Activated CD4-positive, alpha-beta T cell treated with anti-CD3 and anti-CD28 coated beads, Interleukin-2, amount 50 U/mL, for 1 hour (primary cell): ENCODE measurements around the gene TRPV5.

Experiments used
- DNase-seq: peaks from one replicate; pipeline ENCODE4 v3.0.0-alpha.2; 2020

TRPV5 gene

DNA sequence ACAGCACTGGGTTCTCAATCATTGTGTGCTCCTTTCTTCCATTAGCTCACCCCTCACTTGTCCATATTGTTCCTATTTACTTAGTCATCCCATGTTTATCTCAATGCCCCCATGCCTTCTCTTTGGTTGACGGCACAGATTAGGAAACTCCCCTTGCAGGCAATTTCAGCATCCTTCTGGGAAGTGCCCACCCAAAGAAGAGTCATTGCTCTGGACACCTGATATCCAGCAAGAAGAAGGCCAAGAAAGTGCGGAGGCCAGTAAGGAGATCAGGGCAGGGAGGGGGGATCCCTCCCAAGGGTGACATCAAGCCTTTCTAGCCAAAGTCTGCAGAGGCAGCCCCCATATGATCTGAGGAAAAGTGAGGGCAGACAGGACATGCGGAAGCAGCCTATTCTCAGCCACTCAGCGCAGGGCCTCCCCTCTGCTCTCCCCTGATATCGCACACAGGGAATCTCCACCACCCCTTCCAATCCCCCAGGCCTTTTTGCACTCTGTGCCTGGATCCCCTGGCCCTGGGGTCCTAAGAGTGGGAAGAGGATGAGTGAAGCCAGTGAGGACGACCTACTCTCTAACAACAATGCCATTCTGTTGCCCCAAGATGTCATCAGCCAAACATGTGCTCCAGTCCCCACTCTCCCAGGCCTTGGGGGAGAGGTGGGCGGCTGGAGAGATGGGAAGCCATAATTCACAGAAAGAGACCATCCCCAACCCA is 49.8 kb downstream of the TRPV5 start:
- DNase-seq, result no peak

GRCh38 chr7:142883145-142883544 is 50.4 kb downstream of the TRPV5 start:
- no peak for DNase-seq

DNA sequence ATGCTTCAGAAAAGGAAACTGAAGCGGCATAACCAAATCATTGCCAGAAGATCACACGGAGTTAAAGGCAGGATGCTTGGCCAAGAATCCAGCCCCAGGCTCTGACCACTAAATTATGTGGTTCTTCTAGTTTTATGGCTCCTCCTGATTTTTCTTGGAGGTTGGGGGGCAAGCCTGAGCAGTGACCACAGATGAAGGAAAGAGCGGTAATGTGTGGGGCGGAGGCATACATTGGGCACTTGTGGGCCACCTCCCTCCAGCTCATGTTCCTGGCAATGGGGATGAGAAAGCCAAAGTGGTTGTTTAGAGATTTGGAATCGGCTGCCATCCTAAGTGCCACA is 51.2 kb downstream of the TRPV5 start:
- no peak for DNase-seq

DNA sequence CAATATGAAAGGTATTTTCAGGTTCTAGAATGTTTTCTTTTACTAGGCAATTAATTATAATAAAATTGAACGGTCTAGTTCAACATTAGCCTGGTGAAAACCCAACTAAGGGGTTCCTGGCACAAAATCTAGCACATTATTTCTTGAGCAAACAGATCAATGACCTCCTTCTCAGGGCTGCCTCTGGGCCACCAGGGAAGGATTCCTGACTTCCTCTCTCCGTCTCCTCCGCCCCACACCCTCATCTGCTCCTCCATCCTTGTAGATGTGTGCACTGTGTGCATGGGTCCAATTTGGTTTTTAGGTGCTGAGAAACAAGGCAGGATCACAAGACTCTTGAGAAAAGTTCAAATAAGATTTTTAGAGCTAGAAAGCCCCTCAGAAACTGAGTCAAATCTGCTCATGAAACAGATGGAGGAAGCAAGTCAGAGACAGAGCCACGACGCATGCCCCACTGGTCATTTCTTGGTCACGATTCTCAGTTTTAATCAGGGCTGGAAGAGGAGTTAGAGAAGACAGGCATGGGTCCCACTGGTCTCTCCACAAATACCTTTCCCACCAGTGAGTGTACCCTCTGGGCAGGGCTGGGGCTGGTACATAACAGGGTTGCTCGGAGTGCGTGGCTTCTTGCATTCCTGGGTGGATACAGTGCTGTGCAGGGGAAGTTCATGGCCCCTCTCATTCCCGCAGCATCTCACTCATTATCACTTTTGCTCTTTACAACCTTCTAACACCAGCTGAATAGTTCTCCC is 51.8 kb downstream of the TRPV5 start:
- DNase-seq, result no peak

DNA sequence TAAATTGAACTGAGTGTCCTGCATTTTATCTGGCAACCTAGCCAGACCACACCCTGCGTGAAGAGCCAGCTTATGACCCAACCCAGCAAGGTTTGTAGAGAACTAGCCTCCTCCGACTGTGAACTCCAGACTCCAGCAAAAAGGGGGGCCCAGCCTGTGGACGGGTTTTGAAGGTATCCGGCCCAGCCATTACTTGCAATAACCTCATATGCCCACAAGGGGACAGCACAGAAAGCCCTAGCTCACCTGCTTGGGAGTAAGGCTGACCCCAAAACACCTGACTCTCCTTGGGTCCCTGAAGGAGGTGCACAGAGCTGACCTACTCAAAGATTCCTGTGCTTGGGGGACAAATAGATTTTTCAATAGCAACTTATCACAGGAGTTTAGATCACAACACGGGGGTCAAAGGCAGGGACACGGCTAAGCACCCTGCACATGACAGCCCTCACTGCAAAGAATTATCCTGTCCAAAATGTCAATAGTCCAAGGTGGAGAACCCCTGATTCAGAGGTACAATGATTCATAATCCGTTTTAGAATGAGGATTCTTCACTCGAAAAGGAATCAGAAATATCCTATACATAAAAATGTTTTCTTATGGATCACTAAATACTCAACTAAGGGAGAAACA is 52.6 kb downstream of the TRPV5 start:
- DNase-seq, result peak; percentile 48

DNA sequence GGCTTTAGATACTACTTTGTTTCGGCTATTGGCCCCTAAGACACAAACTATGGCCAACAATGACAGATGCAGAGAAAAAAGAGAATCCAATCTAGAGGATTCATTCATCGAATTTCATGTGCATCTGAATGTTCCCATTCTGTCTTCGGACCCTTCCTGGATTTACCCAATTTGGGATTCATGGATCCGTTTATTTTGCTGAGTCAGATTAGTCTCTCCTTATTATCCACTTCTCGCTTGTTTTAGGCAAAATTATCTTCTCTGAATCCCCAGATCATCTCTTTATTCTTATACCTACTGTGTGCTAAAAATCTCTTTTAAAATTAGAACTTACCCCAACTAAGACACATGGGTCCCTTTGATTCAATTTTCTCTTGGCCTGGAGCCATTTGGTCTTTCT is 54.5 kb downstream of the TRPV5 start:
- no peak for DNase-seq

DNA sequence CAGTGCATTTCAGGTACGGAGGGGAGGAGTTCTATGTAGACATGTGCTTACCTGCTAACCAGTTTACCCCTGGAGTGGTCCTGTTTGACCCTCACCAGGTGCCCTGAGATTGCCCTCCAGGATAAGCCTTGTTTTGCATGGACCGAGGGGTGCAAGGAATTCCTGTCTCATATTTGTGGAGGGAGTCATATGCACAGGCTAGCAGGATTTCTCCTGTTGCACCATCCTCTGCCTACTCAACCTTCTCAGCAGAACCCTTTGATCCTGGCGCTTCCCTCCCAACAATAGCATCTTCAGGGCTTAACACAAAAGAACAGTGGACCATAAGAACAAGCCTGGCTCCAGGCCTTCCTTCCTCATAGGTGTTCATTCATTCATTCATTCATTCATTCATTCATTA is 55.2 kb downstream of the TRPV5 start:
- DNase-seq, result no peak

DNA sequence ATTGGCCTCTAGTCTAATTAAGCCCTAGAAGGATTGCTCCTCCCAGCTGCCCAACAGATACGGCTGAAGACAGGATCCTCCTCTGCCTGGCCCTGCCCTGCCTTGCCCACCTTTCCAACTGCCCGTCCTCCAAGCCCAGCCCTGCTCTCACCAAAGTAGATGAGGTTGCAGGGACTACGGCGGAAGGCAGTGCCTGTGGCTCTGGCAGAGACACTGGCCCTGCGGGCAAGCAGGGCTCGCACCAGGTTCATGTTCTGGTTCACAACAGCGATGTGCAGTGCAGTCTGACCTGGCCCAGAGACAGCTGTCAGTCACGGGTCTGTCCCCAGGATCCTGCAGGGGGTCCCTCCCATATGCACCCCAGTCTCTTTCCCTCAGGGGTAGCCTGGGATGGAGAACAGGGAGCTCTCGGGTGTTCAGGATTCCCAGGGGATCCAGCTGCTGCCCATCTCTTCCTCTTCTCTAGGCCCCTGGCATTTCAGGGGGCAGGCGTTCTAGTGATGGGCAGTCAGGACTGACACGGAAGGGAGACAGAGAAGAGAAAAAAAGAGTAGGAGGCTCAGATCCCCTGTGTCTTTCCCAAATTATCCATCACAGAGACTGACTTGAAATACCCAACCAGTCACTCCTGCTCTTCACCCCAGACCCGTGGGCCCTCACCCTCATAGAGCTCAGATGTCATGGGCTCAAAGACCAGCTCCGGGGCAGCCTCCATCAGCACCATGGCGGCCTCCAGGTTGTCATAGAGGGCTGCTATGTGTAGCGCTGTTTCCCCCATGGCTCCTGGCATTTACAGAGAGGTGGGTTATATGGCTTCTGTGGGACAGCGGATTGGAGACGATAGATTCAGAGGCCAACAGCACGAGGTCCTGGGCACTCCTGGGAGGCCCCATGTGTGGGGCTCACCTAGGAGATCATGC is 56.3 kb downstream of the TRPV5 start:
- DNase-seq, result no peak

- DNase-seq, result no peak
Observed at GRCh38 chr7:142876236-142876960, 57.1 kb downstream of the TRPV5 start.

DNA sequence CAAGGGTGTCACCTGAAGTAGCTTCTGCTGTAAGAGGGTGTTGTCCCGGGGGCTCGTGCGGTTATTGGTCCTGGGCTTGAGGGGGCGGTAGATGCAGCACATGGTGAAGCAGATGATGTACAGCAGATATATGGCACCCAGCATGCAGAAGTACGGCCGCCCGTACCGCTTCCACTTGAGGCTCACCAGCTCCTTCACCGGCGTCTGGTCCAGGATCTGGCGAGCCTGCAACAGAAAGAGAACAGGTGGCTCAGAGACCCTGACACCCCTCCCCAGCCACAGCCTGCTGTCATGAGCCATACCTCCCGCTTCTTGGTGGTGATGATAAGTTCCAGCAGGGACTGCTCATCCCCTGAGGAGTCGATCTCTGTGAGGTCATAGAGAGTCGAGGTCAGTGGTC is 58.1 kb downstream of the TRPV5 start:
- no peak for DNase-seq

GRCh38 chr7:142874837-142875236 is 58.7 kb downstream of the TRPV5 start:
- DNase-seq, result no peak

DNA sequence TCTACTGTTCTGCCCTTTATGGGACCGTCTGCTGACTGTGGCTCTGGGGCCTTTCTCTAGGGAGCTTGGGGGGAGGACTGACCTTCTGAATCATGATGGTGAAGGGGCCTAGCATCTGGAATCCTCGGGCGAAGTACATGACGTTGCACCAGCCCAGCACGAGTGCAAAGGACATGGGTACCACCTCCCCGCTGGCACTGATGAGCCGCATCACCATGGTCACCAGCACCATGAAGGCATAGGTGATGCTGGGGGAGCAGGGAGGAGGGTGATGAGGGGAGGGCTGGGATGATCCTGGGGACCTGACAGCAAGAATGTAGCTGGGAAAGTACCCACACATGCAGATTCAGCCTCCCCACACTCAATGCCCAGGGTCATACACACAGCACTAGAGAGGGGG is 59.1 kb downstream of the TRPV5 start:
- no peak for DNase-seq

- DNase-seq, result no peak
Observed at GRCh38 chr7:142873871-142874270, 59.7 kb downstream of the TRPV5 start.

DNA sequence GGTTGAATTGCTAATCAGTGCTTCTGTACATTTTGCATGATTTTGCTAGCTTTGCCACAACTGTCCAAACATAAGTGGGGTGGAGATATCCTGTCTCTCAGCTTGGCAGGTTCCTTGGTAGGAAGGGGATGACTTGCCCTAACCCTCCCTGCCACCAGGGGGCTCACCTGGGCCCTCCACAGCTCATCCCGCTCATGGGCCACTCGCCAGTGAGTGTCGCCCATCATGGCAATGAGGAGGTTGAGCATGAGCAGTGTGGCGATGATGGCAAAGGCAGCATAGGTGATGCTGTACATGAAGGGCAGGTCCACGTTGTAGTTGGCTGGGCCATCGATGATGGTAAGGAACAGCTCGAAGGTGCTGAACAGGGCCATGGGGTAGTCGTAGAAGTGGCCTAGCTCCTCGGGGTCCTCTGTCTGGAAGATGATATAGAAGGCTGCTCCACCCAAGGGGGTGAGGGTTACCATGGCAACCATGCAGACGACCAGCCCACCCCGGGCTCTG is 60.2 kb downstream of the TRPV5 start:
- peak; percentile 14 for DNase-seq

- no peak for DNase-seq
Observed at GRCh38 chr7:142872106-142872675, 61.4 kb downstream of the TRPV5 start.

GRCh38 chr7:142871260-142872105 is 62.1 kb downstream of the TRPV5 start:
- DNase-seq, result no peak

- no peak for DNase-seq
Observed at GRCh38 chr7:142870566-142871259, 62.8 kb downstream of the TRPV5 start.

DNA sequence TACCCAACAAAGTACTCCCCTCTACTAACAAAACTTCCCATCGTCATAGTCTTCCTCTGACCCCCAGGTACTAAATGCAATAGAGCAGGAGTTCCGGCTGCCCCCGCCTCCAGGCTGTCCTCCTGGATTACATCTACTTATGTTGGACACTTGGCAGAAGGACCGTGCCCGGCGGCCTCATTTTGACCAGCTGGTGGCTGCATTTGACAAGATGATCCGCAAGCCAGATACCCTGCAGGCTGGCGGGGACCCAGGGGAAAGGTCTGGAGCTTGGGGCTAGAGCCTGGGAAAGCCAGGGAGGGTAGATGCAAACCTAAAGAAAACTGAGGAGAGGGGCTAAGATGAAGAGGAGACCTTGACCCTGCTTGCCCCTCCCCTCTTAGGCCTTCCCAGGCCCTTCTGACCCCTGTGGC is 63.4 kb downstream of the TRPV5 start:
- DNase-seq, result no peak

DNA sequence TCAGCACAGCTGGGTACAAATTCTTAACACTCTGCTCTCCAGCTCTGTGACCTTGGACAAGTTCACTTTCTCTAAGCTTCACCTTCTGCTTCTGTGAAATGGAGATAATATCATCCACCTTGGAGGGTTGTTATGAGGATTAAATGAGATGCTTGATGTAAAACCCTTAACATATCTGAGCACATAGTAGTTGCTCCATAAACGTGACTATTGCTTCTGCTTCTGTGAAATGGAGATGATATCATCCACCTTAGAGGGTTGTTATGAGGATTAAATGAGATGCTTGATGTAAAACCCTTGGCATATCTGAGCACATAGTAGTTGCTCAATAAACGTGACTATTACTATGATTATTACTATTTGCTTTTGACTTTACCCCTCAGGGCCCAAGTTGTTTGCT is 64.1 kb downstream of the TRPV5 start:
- DNase-seq, result no peak

DNA sequence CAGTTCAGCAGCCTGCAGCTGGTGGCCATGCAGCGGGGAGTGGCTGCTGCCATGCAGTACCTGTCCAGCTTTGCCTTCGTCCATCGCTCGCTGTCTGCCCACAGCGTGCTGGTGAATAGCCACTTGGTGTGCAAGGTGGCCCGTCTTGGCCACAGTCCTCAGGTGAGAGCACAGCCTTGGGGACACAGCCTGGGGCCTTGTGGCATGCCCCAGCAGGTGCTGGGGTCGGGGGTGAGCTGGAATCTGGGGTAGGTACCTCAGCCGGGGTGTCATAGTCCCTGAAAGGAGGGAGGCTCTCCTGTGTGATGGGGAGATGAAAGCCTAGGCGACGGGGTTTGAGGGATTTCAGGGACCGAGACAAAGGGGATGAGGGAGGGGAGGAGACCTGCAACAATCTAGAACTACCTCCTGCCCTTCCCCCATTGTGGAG is 64.5 kb downstream of the TRPV5 start:
- no peak for DNase-seq
